ENCODE measurements around the gene COPA. TPM values are rescaled to one million over a fixed set of nuclear protein-coding genes. Genes with fewer than 3 reads are reported as not detected.

Gene COPA
- total RNA-seq, 2 donors from 2014 or later = 96.1 to 134 TPM

GRCh38 chr1:160360227-160360695, 17.2 kb upstream of the COPA start:
- peak; percentile 34 for DNase-seq (ENCODE audit: low spot score)
- no peak overlapping the region for H3K27ac ChIP-seq
- no peaks in the 10 kb centered on the region for H3K4me1 ChIP-seq
- no peaks in the 10 kb centered on the region for H3K9me3 ChIP-seq
- peaks cover 38% of the 10 kb centered on the region for H3K36me3 ChIP-seq
- TF ChIP-seq CTCF (IDR thresholded peaks at IDR 0.05) = no peak
- H3K27me3 ChIP-seq = no peaks in the 10 kb centered on the region
- no peak overlapping the region for H3K4me3 ChIP-seq

GRCh38 chr1:160359559-160360226, 16.6 kb upstream of the COPA start:
- Histone ChIP-seq H3K4me3 (no peak overlapping the region), H3K27me3 (no peaks in the 10 kb centered on the region), H3K9me3 (no peaks in the 10 kb centered on the region), H3K27ac (no peak overlapping the region), H3K36me3 (peaks cover 44% of the 10 kb centered on the region), H3K4me1 (no peaks in the 10 kb centered on the region)
- TF ChIP-seq CTCF (IDR thresholded peaks at IDR 0.05) = no peak
- DNase-seq (ENCODE audit: low spot score) = peak; percentile 47

GRCh38 chr1:160358073-160358472, 15.0 kb upstream of the COPA start:
- peaks cover 60% of the 10 kb centered on the region for H3K36me3 ChIP-seq
- no peak for TF ChIP-seq CTCF (IDR thresholded peaks at IDR 0.05)
- peak; percentile 47 for DNase-seq (ENCODE audit: low spot score)
- H3K27ac ChIP-seq = no peak overlapping the region
- H3K4me1 ChIP-seq = no peaks in the 10 kb centered on the region
- no peaks in the 10 kb centered on the region for H3K27me3 ChIP-seq
- no peaks in the 10 kb centered on the region for H3K9me3 ChIP-seq
- no peak overlapping the region for H3K4me3 ChIP-seq

- peak; percentile 44 for DNase-seq (ENCODE audit: low spot score)
- Histone ChIP-seq H3K9me3 (no peaks in the 10 kb centered on the region), H3K27ac (no peak overlapping the region), H3K4me1 (no peaks in the 10 kb centered on the region), H3K36me3 (peaks cover 66% of the 10 kb centered on the region), H3K4me3 (no peak overlapping the region), H3K27me3 (no peaks in the 10 kb centered on the region)
- TF ChIP-seq CTCF (IDR thresholded peaks at IDR 0.05) = no peak
These were observed 14.4 kb upstream of the COPA start for GRCh38 chr1:160357286-160358002.

- Histone ChIP-seq H3K27me3 (no peaks in the 10 kb centered on the region), H3K36me3 (peaks cover 90% of the 10 kb centered on the region), H3K27ac (no peak overlapping the region), H3K9me3 (no peaks in the 10 kb centered on the region), H3K4me1 (peaks cover 0 to 14% of the 10 kb centered on the region in 2 donors), H3K4me3 (no peak overlapping the region)
- peak in 1 of 2 donors; percentile 37 for TF ChIP-seq CTCF (IDR thresholded peaks at IDR 0.05)
- peak; percentile 43 for DNase-seq (ENCODE audit: low spot score)
These were observed 11.4 kb upstream of the COPA start for GRCh38 chr1:160354388-160354985.
